HG03575 (cell line): Measurements from ENCODE around the gene PPDPF.

Experiments used
- ATAC-seq: cut with Tn5 transposase; IDR thresholded peaks from one replicate; pipeline ENCODE4 v1.9.1; 2021; ENCODE audit not compliant: unreplicated experiment, insufficient number of reproducible peaks, low FRiP score; ENCODE audit errors: extremely low read depth

Gene PPDPF

DNA sequence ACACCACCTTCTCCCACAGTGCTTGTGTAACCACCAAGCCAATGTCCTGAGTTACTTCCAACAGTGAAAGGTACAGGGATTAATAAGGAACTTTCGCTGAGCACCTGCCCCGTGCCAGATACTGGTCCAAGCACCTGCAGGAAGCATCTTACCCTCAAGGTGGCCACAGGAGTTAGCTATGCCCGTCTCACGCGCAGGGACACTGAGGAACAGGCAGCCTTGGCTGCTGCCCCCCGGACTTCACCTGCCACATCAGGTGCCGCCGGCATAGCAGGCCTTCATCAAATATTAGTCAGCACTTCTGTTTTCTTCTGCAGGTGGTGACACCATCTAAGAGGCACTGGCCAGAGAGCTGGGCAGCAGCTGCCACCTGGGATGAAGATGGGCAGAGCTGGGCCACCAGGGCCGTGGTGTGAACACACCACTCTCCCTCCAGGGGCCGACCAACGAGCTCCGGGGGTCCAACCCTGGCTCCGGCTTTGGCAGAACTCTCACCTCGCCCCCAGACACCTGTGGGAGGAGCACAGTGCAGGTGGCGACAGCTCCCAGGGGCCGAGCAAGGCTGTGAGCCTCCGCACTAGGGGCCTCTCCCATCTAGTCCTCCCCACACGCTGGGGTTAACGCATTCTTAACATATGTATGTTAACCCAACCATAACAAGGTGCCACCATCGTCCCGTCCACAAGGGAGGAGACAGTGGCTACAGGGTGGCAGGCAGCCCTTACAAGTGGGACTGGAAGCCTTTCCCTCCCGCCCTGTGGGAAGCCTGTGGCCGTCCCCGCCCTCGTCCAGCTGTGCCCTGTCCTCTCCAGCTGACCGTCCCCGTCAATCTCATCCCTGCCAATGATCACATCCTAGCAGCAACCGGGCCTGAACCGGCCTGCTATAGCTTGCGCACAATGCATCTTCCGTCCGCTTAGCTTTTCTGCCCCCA is 2.9 kb upstream of the PPDPF start:
- ATAC-seq, result no peak

DNA sequence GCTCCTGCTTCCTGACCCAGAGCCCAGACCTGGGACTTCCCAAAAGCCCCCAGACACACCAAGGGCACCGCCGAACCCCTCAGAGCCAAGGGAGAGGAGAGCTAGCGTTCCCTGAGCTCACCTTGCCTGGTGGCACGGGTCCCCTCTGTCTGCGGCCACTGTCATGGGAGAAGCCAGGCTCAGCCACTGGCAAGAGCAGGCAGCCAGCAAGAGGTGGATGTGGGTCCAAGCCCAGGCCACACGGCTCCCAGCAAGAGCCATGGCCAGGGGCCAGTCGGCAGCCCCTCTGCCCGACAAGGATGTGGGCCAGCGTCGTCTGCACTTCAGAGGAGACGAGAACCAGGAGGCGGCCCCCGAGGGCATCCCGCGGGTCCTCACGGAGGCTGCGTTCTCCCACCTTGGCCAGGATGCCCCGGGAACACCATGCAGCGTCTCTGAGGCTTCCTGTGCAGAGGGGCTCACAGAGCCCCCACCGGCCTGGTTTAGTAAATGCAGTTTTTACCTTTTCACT is 2.2 kb upstream of the PPDPF start:
- no peak for ATAC-seq

DNA sequence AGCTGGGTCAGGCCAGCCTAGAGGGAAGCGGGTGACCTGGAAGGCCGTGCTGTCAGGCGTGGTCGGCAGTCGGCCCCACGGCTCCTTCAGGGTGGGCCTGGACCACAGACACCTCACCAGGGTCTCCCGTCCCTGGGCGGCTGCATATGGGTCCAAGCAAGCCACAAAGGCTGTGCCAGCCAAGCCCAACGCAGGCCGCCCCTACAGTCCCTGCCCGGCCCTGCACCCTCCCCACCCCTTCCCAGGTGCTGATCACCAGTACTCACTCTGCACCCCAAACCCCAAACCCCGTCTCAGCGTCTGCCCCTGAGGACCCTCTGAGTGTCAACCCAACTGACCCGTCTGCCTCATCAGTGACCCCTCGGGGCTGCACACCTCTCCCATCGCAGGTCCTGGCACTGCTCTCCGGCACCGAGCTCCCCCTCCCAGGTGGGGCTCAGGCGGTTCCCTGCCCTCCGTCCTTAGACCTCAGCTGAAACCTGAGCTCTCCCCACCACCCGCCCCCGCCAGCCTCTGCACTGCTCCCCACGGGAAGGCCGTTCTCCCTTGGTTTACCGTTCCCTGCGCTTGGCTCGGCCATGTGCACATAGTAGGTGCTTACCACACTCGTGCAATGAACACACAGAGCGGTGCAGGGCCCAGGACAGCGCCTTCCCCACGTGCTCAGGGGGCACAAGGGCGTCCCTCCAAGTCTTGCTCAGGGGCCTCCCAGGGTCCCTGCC is 1.5 kb upstream of the PPDPF start:
- no peak for ATAC-seq

DNA sequence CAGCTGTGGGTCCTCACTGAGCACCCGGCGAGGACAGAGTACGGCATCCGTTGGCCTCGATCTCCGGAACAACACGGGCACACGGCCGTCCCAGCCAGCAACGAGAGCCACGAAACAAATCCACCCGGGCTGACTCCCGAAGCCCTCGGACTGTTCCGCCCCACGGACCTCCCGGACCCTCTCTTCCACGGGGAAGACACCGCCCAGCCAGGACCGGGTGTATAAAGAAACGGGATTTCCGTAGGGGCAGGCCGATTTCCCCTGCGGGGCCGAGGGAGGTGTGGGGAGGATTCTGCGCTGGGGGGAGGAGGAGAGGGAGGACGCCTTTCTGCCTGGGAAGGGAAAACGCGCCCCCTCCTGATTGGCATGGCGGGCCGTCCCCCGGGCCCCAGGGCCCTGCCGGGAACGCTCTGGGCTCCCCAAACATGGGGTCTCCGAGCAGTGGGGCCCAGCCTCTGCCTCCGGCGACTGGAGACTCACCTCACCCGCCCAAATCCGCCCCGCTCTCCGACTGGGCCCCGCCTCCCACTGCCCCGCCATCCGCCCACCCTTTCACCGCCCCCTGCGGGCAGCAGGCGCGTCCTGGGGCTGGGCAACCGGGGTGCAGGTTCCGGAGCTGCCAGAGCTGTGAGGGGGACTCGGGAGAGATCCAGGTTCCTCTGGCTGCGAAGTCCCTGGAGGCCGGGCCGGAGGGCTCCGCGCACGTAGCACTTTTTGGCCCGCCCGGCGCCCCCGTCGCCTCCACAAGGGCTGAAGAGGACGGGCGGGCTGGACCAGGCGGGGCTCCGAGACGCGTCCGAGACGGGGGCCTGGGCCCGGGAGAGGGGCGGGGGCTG is 679 bp upstream of the PPDPF start:
- no peak for ATAC-seq

DNA sequence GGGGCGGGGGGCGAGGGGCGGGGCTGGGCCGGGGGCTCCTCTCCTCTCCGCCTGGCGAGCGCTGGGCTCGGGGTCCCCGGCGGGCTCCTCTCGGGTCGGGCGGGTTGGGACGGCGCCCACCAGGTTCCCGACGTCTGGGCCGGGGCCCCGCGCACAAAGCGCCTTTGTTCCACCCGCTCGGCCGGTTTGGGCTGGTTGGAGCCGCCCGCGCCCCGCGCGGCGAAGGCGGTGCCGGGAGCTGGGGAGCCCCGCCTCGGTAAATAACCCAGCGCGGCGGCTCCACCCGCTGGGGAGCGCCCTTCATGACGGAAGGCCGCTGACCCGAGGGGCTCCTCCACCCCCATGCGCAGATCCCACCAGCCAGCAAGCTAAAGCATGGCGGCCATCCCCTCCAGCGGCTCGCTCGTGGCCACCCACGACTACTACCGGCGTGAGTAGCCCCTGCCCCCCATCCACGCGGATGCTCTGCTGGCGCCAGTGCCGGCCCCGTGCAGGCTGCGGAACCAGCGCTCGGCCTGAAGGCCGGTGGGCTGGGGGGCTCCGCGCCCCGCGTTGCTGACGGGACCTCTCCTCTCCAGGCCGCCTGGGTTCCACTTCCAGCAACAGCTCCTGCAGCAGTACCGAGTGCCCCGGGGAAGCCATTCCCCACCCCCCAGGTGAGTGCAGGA is 503 bp downstream of the PPDPF start:
- ATAC-seq, result no peak

DNA sequence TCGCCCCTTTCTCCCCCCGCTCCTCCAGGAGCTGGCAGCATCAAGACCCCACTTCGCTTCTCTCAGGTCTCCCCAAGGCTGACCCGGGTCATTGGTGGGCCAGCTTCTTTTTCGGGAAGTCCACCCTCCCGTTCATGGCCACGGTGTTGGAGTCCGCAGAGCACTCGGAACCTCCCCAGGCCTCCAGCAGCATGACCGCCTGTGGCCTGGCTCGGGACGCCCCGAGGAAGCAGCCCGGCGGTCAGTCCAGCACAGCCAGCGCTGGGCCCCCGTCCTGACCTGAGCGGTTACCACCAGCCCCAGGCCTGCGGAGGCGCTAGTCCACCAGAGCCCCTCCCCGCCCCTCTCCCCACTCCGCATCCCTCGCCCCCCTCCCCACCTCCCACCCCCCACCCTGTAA is 1.0 kb downstream of the PPDPF start:
- ATAC-seq, result no peak

DNA sequence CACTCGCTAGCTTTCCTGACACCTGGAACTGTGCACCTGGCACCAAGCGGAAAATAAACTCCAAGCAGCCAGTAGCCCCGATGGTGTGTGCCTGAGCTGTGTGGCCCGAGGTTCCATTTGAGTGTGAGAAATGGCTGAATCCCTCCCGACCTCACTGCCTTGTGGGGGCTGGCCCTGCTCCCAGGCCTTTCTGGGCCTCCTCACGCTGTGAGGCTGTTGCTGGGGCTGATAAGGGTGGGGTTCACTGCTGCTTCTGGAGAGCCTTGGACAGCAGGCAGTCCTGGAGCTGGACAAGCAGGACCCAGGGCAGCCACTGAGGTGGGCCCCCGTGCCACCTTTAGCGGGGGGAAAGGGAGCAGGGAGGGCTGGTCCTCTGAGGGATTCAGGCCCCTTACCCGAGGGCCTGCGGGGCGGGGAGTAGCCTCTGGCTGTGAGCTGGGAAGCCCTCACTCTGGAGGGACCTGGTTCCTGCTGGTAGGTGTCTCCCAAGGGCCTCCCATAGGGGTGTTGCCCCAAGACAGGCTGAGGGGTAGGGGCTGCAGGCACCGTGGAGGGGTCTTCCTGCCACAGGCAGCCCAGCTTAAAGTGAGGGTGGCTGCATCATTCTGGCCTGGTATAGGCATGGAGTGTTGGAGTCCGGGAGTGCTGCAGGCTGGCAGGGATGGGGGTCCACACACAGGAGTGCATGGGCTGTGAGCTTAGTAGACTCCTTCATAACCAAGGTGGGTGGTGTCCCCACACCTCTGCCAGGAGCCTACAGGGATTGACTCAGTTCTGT is 1.7 kb downstream of the PPDPF start:
- ATAC-seq, result no peak

DNA sequence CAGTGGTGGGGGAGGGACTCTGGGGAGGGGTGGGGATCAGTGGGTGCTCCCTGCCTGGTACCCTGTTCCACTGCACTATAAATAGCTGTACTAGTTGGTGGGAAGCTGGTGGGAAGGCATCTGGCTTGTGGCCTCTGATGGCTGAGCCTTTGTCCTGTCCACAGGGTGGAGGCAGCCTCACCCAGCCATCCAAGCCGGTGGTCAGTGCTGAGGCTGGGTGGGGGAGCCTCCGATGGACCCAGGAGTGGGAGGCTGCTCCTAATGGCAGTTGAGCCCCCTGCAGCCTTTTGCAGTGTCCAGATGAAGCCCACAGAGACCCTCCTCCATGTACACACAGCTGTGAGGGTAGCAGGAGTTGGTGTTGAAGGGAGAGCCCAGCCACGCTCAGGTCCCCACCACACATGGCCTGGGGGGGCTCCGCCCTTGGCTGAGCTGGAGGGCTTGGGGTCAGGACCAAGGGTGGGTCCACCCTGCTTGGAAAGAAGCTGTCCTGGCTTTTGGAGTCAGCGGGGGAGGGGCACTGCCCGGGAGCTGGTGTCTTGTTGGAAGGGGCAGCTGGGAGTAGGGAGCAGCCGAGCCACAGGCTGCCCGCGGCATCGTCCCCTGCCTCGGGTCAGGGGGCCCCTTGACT is 2.5 kb downstream of the PPDPF start:
- no peak for ATAC-seq

DNA sequence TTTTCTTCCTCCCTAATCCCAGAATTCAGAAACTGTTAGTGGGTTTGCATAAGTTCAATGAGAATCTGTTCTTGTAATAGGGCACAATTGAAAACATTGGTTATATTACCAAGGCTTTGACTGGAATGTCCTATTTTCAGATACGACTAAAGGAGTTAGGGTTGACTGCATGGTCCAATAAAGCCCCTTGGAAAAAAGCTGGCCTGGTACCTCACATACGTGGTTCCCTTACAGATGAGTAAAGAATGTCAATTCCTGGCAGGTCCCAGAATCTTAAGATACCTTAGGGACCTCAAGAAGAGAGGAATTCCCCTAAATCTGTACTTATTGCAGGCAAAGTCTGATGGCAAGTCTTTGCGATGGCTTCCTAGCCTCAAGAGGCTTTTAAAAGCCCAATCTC is 4.6 kb downstream of the PPDPF start:
- ATAC-seq, result no peak

DNA sequence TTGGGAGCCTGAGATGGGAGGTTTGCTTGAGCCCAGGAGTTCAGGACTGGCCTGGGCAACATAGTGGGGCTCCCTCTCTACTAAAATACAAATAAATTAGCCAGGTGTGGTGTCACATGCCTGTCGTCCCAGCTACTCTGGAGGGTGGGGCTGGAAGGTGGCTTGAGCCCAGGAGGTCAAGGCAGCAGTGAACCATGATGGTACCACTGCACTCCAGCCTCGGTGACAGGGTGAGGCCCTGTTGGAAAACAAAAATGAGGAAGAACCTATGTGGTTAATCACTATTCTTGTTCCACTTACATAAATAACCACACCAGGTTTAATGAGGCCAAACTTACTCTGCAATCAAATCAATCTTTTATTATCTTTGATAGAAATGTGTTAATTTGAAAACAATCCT is 5.4 kb downstream of the PPDPF start:
- ATAC-seq, result no peak

DNA sequence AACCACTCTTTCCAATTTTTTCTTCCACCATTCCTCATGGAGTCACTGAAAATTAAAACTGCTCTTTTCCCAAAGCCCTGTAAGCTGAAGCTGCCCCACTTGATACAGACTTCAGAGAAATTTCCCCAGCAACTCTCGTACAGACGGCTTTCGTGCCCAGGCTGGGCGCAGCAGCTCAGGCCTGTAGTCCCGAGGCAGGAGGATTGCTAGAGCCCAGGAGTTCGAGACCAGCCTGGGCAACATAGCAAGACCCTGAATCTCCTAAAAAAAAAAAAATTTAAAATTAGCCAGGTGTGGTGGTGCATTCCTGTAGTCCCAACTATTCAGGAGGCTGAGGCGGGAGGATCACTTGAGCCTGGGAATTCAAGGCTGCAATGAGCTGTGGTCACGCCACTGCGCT is 6.6 kb downstream of the PPDPF start:
- ATAC-seq, result no peak

DNA sequence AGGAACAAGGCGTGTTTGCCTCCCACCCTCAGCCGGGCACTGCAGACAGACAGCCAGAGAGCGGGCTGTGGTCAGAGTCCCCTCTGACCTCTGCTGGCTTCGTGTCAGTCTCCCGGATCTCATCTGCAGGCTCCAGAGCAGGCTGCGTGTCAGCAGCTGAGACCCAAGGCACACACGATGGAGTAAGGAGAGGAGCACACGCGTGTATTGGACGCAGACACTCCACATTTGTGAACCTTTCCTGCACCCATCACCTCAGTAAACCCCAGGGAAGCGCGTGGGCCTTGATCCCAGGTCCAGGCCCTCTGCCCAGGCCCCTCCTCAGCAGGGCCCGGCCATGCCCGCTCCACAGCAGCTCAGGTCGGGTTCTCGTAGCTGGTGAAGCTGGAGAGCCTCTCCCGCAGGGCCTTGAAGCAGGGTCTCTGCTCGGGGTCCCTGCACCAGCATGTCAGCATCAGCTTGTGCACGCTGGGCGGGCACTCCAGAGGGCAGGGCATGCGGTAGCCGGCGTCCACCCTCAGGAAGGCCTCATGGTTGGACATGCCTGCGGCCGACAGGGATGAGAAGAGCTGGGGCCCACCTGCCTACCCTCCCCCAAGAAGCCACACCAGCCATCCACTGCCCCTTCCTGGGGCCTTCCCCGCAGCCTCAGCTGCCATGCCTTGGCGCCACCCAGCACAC is 8.8 kb downstream of the PPDPF start:
- no peak for ATAC-seq

DNA sequence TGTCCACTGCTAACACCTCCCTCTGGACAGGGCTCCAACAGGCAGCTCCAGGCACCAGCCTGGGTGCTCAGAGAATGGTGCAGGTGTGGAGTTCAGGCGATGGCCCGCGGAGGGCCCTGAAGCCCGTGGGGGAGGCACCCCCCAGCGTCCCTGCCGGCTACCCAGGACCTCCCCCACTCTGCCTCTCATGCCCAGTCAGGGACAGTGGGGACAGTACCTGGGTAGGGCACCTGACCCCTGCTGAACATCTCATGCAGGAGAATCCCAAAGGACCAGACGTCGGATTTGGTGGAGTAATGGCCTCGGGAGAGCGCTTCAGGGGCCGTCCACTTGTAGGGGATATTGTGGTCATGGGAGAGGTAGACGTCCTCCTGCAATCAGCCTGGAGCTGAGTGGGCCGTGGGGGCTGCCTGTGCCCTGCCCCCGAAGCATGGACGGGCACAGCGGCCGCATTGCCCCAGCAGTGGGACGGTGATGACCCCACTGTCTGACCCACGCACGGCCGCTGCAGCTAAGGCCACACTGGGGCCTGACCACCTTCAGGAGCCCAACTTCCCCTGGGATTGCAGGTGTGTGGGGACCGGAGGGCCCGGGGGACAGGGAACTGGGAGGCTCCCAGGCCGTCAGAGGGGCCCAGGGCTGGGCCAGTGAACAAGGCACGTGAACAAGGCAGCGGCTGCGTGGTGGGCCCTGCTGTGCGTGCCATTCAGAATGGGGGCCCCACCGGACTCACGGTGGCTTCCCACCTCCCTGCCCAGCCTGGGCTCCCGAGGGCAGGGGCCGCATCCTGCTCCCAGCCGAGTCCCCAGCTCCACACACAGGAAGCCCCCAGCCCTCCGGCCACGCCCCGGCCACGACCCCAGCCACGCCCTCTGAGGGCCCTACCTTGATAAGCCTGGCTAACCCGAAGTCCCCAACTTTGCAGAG is 9.6 kb downstream of the PPDPF start:
- ATAC-seq, result no peak

DNA sequence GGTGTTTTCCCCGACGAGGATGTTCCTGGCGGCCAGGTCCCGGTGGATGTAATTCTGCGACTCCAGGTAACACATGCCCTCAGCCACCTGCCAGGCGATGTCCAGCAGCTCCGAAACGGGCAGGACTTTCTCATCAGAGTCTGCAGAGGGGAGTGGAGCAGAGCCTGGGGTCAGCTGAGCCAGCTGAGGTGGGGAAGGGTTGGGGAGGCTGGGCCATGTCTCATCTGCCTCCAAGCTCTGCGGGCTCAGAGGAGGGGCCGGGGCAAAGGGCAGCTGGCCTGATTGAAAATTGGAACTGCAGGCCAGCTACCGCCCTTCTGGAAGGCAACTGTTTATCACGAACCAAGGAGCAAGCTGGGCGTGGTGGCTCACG is 10.2 kb downstream of the PPDPF start:
- ATAC-seq, result no peak

DNA sequence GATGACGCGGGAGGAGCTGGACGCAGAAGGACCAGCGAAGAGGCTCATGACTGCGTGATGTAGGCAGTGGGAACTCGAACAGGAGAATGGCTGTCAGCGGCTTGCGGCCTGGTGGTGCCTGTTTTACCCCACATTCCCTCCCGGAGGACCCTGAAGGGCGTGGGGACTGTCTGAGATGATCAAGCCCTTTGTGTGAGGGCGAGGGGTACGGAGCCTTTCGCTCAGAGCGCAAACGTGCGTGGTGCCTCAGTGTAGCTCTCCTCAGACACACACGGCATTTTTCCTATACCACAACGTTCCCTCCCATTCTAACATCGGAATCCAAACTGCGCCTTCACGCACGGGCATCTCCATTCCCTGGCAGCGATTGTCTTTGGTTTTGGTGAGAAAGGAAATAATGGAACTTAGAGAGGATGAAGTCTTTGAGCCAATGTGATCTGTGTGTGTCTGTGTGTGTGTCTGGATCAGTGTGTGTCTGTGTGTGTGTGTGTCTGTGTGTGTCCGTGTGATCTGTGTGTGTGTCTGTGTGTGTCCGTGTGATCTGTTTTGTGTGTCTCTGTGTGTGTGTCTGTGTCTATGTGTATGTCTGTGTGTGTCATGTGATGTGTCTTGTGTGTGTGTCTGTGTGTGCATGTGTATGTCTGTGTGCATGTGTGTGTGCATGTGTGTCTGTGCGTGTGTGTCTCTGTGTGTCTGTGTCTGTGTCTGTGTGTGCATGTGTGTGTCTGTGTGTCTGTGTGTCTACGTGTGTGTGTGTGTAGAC is 11.3 kb downstream of the PPDPF start:
- ATAC-seq, result no peak
